Keratinocyte (primary cell): ENCODE results near the gene NUDT3.

Source experiments
- CTCF ChIP-seq, 3 experiments: IDR thresholded peaks in 1 of 3; conservative IDR thresholded peaks in 1 of 3; optimal IDR thresholded peaks in 1 of 3; 2 replicates in 2 of 3; 3 replicates in 1 of 3; pipeline versions ENCODE3 to v1.5.1; 2011; ENCODE audit warnings: low read length in 3 of 3, mild to moderate bottlenecking in 3 of 3, moderate library complexity in 2 of 3, control low read depth in 1 of 3, inconsistent platforms in 1 of 3; ENCODE audit not compliant: insufficient read depth in 2 of 3; ENCODE audit errors: extremely low read depth in 1 of 3
- EZH2 ChIP-seq: IDR thresholded peaks from one replicate; pipeline ENCODE4 v1.6.1; 2012; ENCODE audit warnings: inconsistent platforms, mild to moderate bottlenecking, low read length, moderate library complexity

- no peak for TF ChIP-seq EZH2
- TF ChIP-seq CTCF (optimal IDR thresholded peaks at IDR 0.05 in 1 of 3, IDR thresholded peaks at IDR 0.05 in 1 of 3, conservative IDR thresholded peaks at IDR 0.05 in 1 of 3; ENCODE audit: extremely low read depth in 1 of 3, insufficient read depth in 2 of 3, low read length in 3 of 3) = no peak
Observed at GRCh38 chr6:34239500-34239825, 153.0 kb downstream of the NUDT3 start.
